Endometrium (tissue), 2 donors: Measurements from ENCODE around the gene NOTCH1.

Experiments used
- FAIRE-seq: peaks from 2 replicates; lab custom pipeline; 2012; peaks lifted over from hg19 to GRCh38; lab: Jason Lieb, UNC
- donor health status: control.
- donor health status: control.

The NOTCH1 gene

GRCh38 chr9:136516191-136516654 is 29.6 kb downstream of the NOTCH1 start:
- no peak for FAIRE-seq

GRCh38 chr9:136515276-136515675 is 30.6 kb downstream of the NOTCH1 start:
- FAIRE-seq: no peak

GRCh38 chr9:136514022-136514714 is 31.7 kb downstream of the NOTCH1 start:
- FAIRE-seq: no peak

- FAIRE-seq: no peak
Measured at GRCh38 chr9:136513191-136513590, 32.7 kb downstream of the NOTCH1 start.

- no peak for FAIRE-seq
Measured at GRCh38 chr9:136512651-136513071, 33.2 kb downstream of the NOTCH1 start.

GRCh38 chr9:136511670-136512592 is 33.9 kb downstream of the NOTCH1 start:
- FAIRE-seq: no peak

GRCh38 chr9:136511144-136511669 is 34.6 kb downstream of the NOTCH1 start:
- FAIRE-seq: no peak

- FAIRE-seq: no peak
Measured at GRCh38 chr9:136510561-136510960, 35.3 kb downstream of the NOTCH1 start.

- no peak for FAIRE-seq
Measured at GRCh38 chr9:136509549-136509948, 36.3 kb downstream of the NOTCH1 start.

- no peak for FAIRE-seq
Measured at GRCh38 chr9:136508729-136509500, 36.9 kb downstream of the NOTCH1 start.

GRCh38 chr9:136507992-136508375 is 37.9 kb downstream of the NOTCH1 start:
- no peak for FAIRE-seq

- FAIRE-seq: no peak
Measured at GRCh38 chr9:136507221-136507991, 38.4 kb downstream of the NOTCH1 start.

GRCh38 chr9:136506425-136506824 is 39.4 kb downstream of the NOTCH1 start:
- no peak for FAIRE-seq

GRCh38 chr9:136505406-136506403 is 40.1 kb downstream of the NOTCH1 start:
- no peak for FAIRE-seq

- no peak for FAIRE-seq
Measured at GRCh38 chr9:136504512-136505348, 41.1 kb downstream of the NOTCH1 start.

- FAIRE-seq: no peak
Measured at GRCh38 chr9:136502940-136503550, 42.8 kb downstream of the NOTCH1 start.

- FAIRE-seq: no peak
Measured at GRCh38 chr9:136502196-136502595, 43.7 kb downstream of the NOTCH1 start.

- no peak for FAIRE-seq
Measured at GRCh38 chr9:136501686-136502085, 44.2 kb downstream of the NOTCH1 start.
